Measurements from ENCODE around the gene CACNA2D1. TPM values are rescaled to one million over a fixed set of nuclear protein-coding genes. Genes with fewer than 3 reads are reported as not detected.
"Not testable (repeated sequence)": the region's sequence is repeated elsewhere in the genome, so short reads cannot be mapped to it uniquely, and the experiment has no call there.

CACNA2D1 gene
- total RNA-seq, 1 donor from 2014 or later: 32.9 TPM

- Mint-ChIP-seq H3K4me3 (ENCODE audit: unreplicated experiment) (no peak overlapping the region), H3K27ac (ENCODE audit: unreplicated experiment) (no peak overlapping the region), H3K27me3 (ENCODE audit: low read depth) (no peaks in the 10 kb centered on the region), H3K36me3 (ENCODE audit: low read depth) (peaks cover 1% of the 10 kb centered on the region), H3K9me3 (ENCODE audit: low read depth) (no peaks in the 10 kb centered on the region), H3K4me1 (ENCODE audit: low read depth) (peaks cover 17% of the 10 kb centered on the region)
- no peak for DNase-seq (ENCODE audit: low spot score)
- no peak for TF ChIP-seq CTCF (IDR thresholded peaks at IDR 0.05)
Observed at GRCh38 chr7:82388138-82388537, 55.4 kb downstream of the CACNA2D1 start.

DNA sequence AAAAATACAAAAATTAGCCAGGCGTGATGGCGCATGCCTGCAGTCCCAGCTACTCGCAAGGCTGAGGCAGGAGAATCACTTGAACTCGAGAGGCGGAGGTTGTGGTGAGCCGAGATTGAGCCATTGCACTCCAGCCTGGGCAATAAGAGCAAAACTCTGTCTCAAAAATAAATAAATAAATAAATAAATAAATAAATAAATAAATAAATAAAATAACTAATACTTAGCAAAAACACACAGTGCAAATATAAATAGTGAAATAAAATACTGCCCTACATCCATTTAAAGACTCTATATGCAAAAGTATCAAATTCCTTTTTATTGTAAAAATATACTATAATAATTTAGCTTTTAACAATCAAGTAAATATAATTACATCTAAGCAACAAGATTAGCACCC, 57.0 kb downstream of the CACNA2D1 start:
- H3K36me3 Mint-ChIP-seq (ENCODE audit: low read depth); H3K4me3 Mint-ChIP-seq (ENCODE audit: unreplicated experiment); H3K27me3 Mint-ChIP-seq (ENCODE audit: low read depth); DNase-seq (ENCODE audit: low spot score); H3K27ac Mint-ChIP-seq (ENCODE audit: unreplicated experiment); H3K9me3 Mint-ChIP-seq (ENCODE audit: low read depth): not testable (repeated sequence)
- H3K4me1 Mint-ChIP-seq (ENCODE audit: low read depth): peaks cover 17% of the 10 kb centered on the region

DNA sequence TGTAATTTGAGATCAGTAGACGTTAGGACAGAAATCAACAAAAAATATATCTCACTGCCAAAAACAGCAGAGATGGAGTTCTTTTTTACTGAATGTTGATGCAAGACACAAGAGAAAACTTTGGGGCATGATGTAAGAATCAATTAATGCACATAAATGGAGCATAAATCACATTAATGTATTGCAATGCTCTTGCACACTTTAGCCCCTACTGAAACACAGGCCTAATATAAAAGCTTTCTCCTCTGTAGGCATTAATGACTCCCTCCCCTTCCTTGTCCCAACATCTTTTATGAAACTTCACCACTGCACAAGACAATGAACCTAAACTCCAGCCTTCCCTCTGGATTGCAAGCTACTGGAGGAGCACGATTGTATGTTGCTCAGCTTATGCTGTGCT, 58.8 kb downstream of the CACNA2D1 start:
- no peak for DNase-seq (ENCODE audit: low spot score)
- no peak overlapping the region for H3K4me3 Mint-ChIP-seq (ENCODE audit: unreplicated experiment)
- no peak for TF ChIP-seq CTCF (IDR thresholded peaks at IDR 0.05)
- no peaks in the 10 kb centered on the region for H3K36me3 Mint-ChIP-seq (ENCODE audit: low read depth)
- H3K4me1 Mint-ChIP-seq (ENCODE audit: low read depth): peaks cover 15% of the 10 kb centered on the region
- H3K9me3 Mint-ChIP-seq (ENCODE audit: low read depth): no peaks in the 10 kb centered on the region
- H3K27ac Mint-ChIP-seq (ENCODE audit: unreplicated experiment): no peak overlapping the region
- no peaks in the 10 kb centered on the region for H3K27me3 Mint-ChIP-seq (ENCODE audit: low read depth)

DNA sequence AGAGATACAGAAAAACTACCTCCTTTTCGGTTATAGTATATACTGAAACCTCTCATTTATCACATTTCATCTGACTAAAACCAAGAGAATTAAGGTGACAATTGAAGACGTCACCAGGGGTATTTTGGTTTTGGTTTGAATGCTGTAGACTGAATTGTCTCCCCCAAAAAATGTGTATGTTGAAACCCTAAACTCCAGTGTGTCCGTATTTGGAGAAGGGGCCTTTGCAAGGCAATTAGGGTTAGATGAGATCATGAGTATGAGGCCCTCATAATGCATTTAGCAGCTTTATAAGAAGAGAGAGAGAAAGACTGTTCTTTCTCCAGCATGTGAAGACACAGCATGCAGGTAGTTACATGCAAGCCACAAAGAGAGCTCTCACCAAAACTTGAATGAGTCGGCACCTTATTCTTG, 59.5 kb downstream of the CACNA2D1 start:
- no peaks in the 10 kb centered on the region for H3K36me3 Mint-ChIP-seq (ENCODE audit: low read depth)
- H3K4me3 Mint-ChIP-seq (ENCODE audit: unreplicated experiment): no peak overlapping the region
- no peak for TF ChIP-seq CTCF (IDR thresholded peaks at IDR 0.05)
- H3K9me3 Mint-ChIP-seq (ENCODE audit: low read depth): no peaks in the 10 kb centered on the region
- DNase-seq (ENCODE audit: low spot score): no peak
- no peak overlapping the region for H3K27ac Mint-ChIP-seq (ENCODE audit: unreplicated experiment)
- peaks cover 14% of the 10 kb centered on the region for H3K4me1 Mint-ChIP-seq (ENCODE audit: low read depth)
- H3K27me3 Mint-ChIP-seq (ENCODE audit: low read depth): no peaks in the 10 kb centered on the region

GRCh38 chr7:82382276-82382675, 61.3 kb downstream of the CACNA2D1 start:
- no peak for DNase-seq (ENCODE audit: low spot score)
- Mint-ChIP-seq H3K9me3 (ENCODE audit: low read depth) (no peaks in the 10 kb centered on the region), H3K36me3 (ENCODE audit: low read depth) (no peaks in the 10 kb centered on the region), H3K27ac (ENCODE audit: unreplicated experiment) (no peak overlapping the region), H3K4me1 (ENCODE audit: low read depth) (peaks cover 14% of the 10 kb centered on the region), H3K4me3 (ENCODE audit: unreplicated experiment) (no peak overlapping the region), H3K27me3 (ENCODE audit: low read depth) (no peaks in the 10 kb centered on the region)
- no peak for TF ChIP-seq CTCF (IDR thresholded peaks at IDR 0.05)

- Mint-ChIP-seq H3K4me3 (ENCODE audit: unreplicated experiment) (no peak overlapping the region), H3K36me3 (ENCODE audit: low read depth) (no peaks in the 10 kb centered on the region), H3K4me1 (ENCODE audit: low read depth) (no peaks in the 10 kb centered on the region), H3K9me3 (ENCODE audit: low read depth) (no peaks in the 10 kb centered on the region), H3K27ac (ENCODE audit: unreplicated experiment) (no peak overlapping the region), H3K27me3 (ENCODE audit: low read depth) (no peaks in the 10 kb centered on the region)
- no peak for TF ChIP-seq CTCF (IDR thresholded peaks at IDR 0.05)
- DNase-seq (ENCODE audit: low spot score): no peak
Observed at GRCh38 chr7:82376739-82377138, 66.8 kb downstream of the CACNA2D1 start.
